ENCODE measurements around the gene RPS15.

The RPS15 gene

GRCh38 chr19:1441022-1441426 is 2.8 kb downstream of the RPS15 start:
- H3K9ac ChIP-seq (ENCODE audit: insufficient read length) = no peak overlapping the region
- no peak overlapping the region for H3K27ac ChIP-seq
- TF ChIP-seq EZH2 (IDR thresholded peaks at IDR 0.05) = no peak
- no peak for TF ChIP-seq POLR2AphosphoS5 (IDR thresholded peaks at IDR 0.05; ENCODE audit: borderline replicate concordance, low read depth, low read length)
- TF ChIP-seq FOXP2 (optimal IDR thresholded peaks at IDR 0.05; ENCODE audit: control extremely low read depth, extremely low read length, insufficient read depth) = no peak
- H3K4me3 ChIP-seq = no peak overlapping the region
- no peaks in the 10 kb centered on the region for H3K9me3 ChIP-seq (ENCODE audit: low read depth, low read length)
- DNase-seq (ENCODE audit: low read depth, low spot score) = no peak
- H3K36me3 ChIP-seq (ENCODE audit: insufficient read depth, low read length) = peaks cover 38% of the 10 kb centered on the region

DNA sequence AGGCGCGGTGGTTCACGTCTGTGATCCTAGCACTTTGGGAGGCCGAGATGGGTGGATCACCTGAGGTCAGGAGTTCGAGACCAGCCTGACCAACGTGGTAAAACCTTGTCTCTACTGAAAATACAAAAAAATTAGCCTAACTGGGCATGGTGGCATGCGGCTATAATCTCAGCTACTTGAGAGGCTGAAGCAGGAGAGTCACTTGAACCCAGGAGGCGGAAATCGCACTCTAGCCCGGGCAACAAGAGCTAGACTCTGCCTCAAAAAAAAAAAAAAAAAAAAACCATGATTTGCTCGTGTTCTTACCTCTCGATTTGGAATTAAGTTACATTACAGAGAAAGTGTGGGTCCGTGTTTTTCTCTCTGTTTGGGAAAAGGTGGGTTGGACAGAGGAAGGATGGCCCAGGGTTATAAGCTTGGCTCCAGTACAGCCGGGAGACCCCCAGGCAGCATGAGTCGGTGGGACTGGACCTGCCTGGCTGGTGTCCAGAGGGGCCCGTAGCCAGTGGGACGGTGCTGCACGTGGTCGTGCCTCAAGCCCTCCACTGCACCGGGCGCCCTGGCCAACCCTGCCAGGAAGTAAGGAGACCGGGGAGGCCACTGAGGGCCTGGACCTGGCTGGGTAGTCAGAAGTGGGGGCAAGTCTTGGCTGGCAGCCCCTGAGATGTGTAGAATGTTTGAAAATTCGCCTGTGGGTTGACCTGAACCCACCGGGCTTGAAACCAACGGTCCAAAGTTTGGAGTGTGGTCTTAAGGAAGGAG is 3.7 kb downstream of the RPS15 start:
- no peak for DNase-seq (ENCODE audit: low read depth, low spot score)
- no peak overlapping the region for H3K9ac ChIP-seq (ENCODE audit: insufficient read length)
- no peak overlapping the region for H3K4me3 ChIP-seq
- H3K27ac ChIP-seq = peak overlapping the region; percentile 74
- TF ChIP-seq FOXP2 (optimal IDR thresholded peaks at IDR 0.05; ENCODE audit: control extremely low read depth, extremely low read length, insufficient read depth) (no peak), POLR2AphosphoS5 (IDR thresholded peaks at IDR 0.05; ENCODE audit: borderline replicate concordance, low read depth, low read length) (no peak), EZH2 (IDR thresholded peaks at IDR 0.05) (no peak)
- no peaks in the 10 kb centered on the region for H3K9me3 ChIP-seq (ENCODE audit: low read depth, low read length)
- peaks cover 38% of the 10 kb centered on the region for H3K36me3 ChIP-seq (ENCODE audit: insufficient read depth, low read length)

GRCh38 chr19:1445185-1445931 is 7.2 kb downstream of the RPS15 start:
- no peak for DNase-seq (ENCODE audit: low read depth, low spot score)
- Histone ChIP-seq H3K9me3 (ENCODE audit: low read depth, low read length) (no peaks in the 10 kb centered on the region), H3K9ac (ENCODE audit: insufficient read length) (no peak overlapping the region), H3K4me3 (peak overlapping the region; percentile 64), H3K27ac (no peak overlapping the region), H3K36me3 (ENCODE audit: insufficient read depth, low read length) (peaks cover 23% of the 10 kb centered on the region)
- TF ChIP-seq FOXP2 (optimal IDR thresholded peaks at IDR 0.05; ENCODE audit: control extremely low read depth, extremely low read length, insufficient read depth) (no peak), POLR2AphosphoS5 (IDR thresholded peaks at IDR 0.05; ENCODE audit: borderline replicate concordance, low read depth, low read length) (no peak), EZH2 (IDR thresholded peaks at IDR 0.05) (no peak)

GRCh38 chr19:1445932-1446712 is 7.9 kb downstream of the RPS15 start:
- no peak overlapping the region for H3K27ac ChIP-seq
- TF ChIP-seq EZH2 (IDR thresholded peaks at IDR 0.05) (no peak), POLR2AphosphoS5 (IDR thresholded peaks at IDR 0.05; ENCODE audit: borderline replicate concordance, low read depth, low read length) (no peak), FOXP2 (optimal IDR thresholded peaks at IDR 0.05; ENCODE audit: control extremely low read depth, extremely low read length, insufficient read depth) (no peak)
- H3K9me3 ChIP-seq (ENCODE audit: low read depth, low read length) = no peaks in the 10 kb centered on the region
- H3K4me3 ChIP-seq = peak overlapping the region; percentile 64
- DNase-seq (ENCODE audit: low read depth, low spot score) = no peak
- H3K36me3 ChIP-seq (ENCODE audit: insufficient read depth, low read length) = peaks cover 16% of the 10 kb centered on the region
- no peak overlapping the region for H3K9ac ChIP-seq (ENCODE audit: insufficient read length)

GRCh38 chr19:1446713-1447481 is 8.7 kb downstream of the RPS15 start:
- Histone ChIP-seq H3K9ac (ENCODE audit: insufficient read length) (no peak overlapping the region), H3K36me3 (ENCODE audit: insufficient read depth, low read length) (peaks cover 8% of the 10 kb centered on the region), H3K4me3 (peak overlapping the region; percentile 64), H3K27ac (no peak overlapping the region), H3K9me3 (ENCODE audit: low read depth, low read length) (no peaks in the 10 kb centered on the region)
- TF ChIP-seq POLR2AphosphoS5 (IDR thresholded peaks at IDR 0.05; ENCODE audit: borderline replicate concordance, low read depth, low read length) (no peak), FOXP2 (optimal IDR thresholded peaks at IDR 0.05; ENCODE audit: control extremely low read depth, extremely low read length, insufficient read depth) (no peak), EZH2 (IDR thresholded peaks at IDR 0.05) (no peak)
- DNase-seq (ENCODE audit: low read depth, low spot score) = no peak

- no peak for TF ChIP-seq EZH2 (IDR thresholded peaks at IDR 0.05)
- no peak for TF ChIP-seq FOXP2 (optimal IDR thresholded peaks at IDR 0.05; ENCODE audit: control extremely low read depth, extremely low read length, insufficient read depth)
- TF ChIP-seq POLR2AphosphoS5 (IDR thresholded peaks at IDR 0.05; ENCODE audit: borderline replicate concordance, low read depth, low read length) = no peak
These were observed 9.3 kb downstream of the RPS15 start for GRCh38 chr19:1447504-1447903.

GRCh38 chr19:1447944-1448343 is 9.7 kb downstream of the RPS15 start:
- H3K9ac ChIP-seq (ENCODE audit: insufficient read length) = no peak overlapping the region
- no peaks in the 10 kb centered on the region for H3K36me3 ChIP-seq (ENCODE audit: insufficient read depth, low read length)

More at GRCh38 chr19:1447504-1447903, 9.3 kb downstream of the RPS15 start:
- H3K4me3 ChIP-seq = no peak overlapping the region
- no peak for DNase-seq (ENCODE audit: low read depth, low spot score)
- H3K27ac ChIP-seq = no peak overlapping the region
- no peaks in the 10 kb centered on the region for H3K9me3 ChIP-seq (ENCODE audit: low read depth, low read length)
- H3K9ac ChIP-seq (ENCODE audit: insufficient read length) = no peak overlapping the region
- H3K36me3 ChIP-seq (ENCODE audit: insufficient read depth, low read length) = peaks cover 2% of the 10 kb centered on the region

More at GRCh38 chr19:1447944-1448343, 9.7 kb downstream of the RPS15 start:
- no peak for DNase-seq (ENCODE audit: low read depth, low spot score)
- Histone ChIP-seq H3K27ac (no peak overlapping the region), H3K9me3 (ENCODE audit: low read depth, low read length) (no peaks in the 10 kb centered on the region), H3K4me3 (no peak overlapping the region)
- no peak for TF ChIP-seq POLR2AphosphoS5 (IDR thresholded peaks at IDR 0.05; ENCODE audit: borderline replicate concordance, low read depth, low read length)
- no peak for TF ChIP-seq EZH2 (IDR thresholded peaks at IDR 0.05)
- TF ChIP-seq FOXP2 (optimal IDR thresholded peaks at IDR 0.05; ENCODE audit: control extremely low read depth, extremely low read length, insufficient read depth) = no peak

Data from SK-N-MC (cell line).